ENCODE measurements around the gene CDC6. TPM values are rescaled to one million over a fixed set of nuclear protein-coding genes. Genes with fewer than 3 reads are reported as not detected.

The CDC6 gene
- 1.2 TPM for total RNA-seq

- peaks cover 0 to 8% of the 10 kb centered on the region in 2 donors for H3K4me1 ChIP-seq
- TF ChIP-seq CTCF (IDR thresholded peaks at IDR 0.05): no peak
- peak within 1 kb of the TSS in 1 of 2 donors; percentile 27 for H3K27ac ChIP-seq
- no peaks in the 10 kb centered on the region for H3K36me3 ChIP-seq
- peak; percentile 96 to 99 for DNase-seq (ENCODE audit: low spot score in 2 of 2)
- H3K27me3 ChIP-seq: no peaks in the 10 kb centered on the region
- no peaks in the 10 kb centered on the region for H3K9me3 ChIP-seq
- H3K4me3 ChIP-seq: peak within 1 kb of the TSS; percentile 57 to 58
- intact Hi-C loops (cut with DNase I): loop anchor here (2.0 to 5.0 kb wide), 2 partner anchors 69 to 130 kb away; partner anchors contain the start of genes TOP2A and WIPF2
Observed at GRCh38 chr17:40287494-40288369, at the start of gene CDC6. Gene CDC6, plus strand, starts transcription at chr17:40287879. Its CDS starts 1,542 bp downstream, at chr17:40289421.

- Histone ChIP-seq H3K36me3 (no peaks in the 10 kb centered on the region), H3K27me3 (no peaks in the 10 kb centered on the region), H3K9me3 (no peaks in the 10 kb centered on the region), H3K4me1 (no peaks in the 10 kb centered on the region), H3K4me3 (no peak overlapping the region), H3K27ac (no peak overlapping the region)
- no peak for DNase-seq (ENCODE audit: low spot score in 2 of 2)
- intact Hi-C loops (cut with DNase I): no loop called here
- TF ChIP-seq CTCF (IDR thresholded peaks at IDR 0.05): no peak
Observed at GRCh38 chr17:40241252-40241834, 46.3 kb upstream of the CDC6 start.

GRCh38 chr17:40242774-40243173 lies 44.9 kb upstream of the CDC6 start:
- H3K27me3 ChIP-seq: no peaks in the 10 kb centered on the region
- H3K36me3 ChIP-seq: no peaks in the 10 kb centered on the region
- intact Hi-C loops (cut with DNase I): no loop called here
- DNase-seq (ENCODE audit: low spot score in 2 of 2): no peak
- no peak overlapping the region for H3K27ac ChIP-seq
- no peak overlapping the region for H3K4me3 ChIP-seq
- H3K9me3 ChIP-seq: no peaks in the 10 kb centered on the region
- H3K4me1 ChIP-seq: no peaks in the 10 kb centered on the region
- TF ChIP-seq CTCF (IDR thresholded peaks at IDR 0.05): no peak

GRCh38 chr17:40243761-40244160 lies 43.9 kb upstream of the CDC6 start:
- intact Hi-C loops (cut with DNase I): no loop called here
- H3K9me3 ChIP-seq: no peaks in the 10 kb centered on the region
- no peak overlapping the region for H3K27ac ChIP-seq
- no peaks in the 10 kb centered on the region for H3K27me3 ChIP-seq
- H3K4me3 ChIP-seq: no peak overlapping the region
- H3K36me3 ChIP-seq: no peaks in the 10 kb centered on the region
- DNase-seq (ENCODE audit: low spot score in 2 of 2): no peak
- TF ChIP-seq CTCF (IDR thresholded peaks at IDR 0.05): no peak
- H3K4me1 ChIP-seq: no peaks in the 10 kb centered on the region

- Histone ChIP-seq H3K27me3 (no peaks in the 10 kb centered on the region), H3K4me1 (no peaks in the 10 kb centered on the region), H3K9me3 (no peaks in the 10 kb centered on the region), H3K36me3 (no peaks in the 10 kb centered on the region), H3K27ac (no peak overlapping the region), H3K4me3 (no peak overlapping the region)
- no peak for DNase-seq (ENCODE audit: low spot score in 2 of 2)
- intact Hi-C loops (cut with DNase I): no loop called here
- no peak for TF ChIP-seq CTCF (IDR thresholded peaks at IDR 0.05)
Observed at GRCh38 chr17:40244255-40244654, 43.4 kb upstream of the CDC6 start.

Measured in ascending aorta (tissue), 2 donors.